RPMI8226 (cell line): ENCODE measurements around the gene PPP1R36.
"Not testable (repeated sequence)": the region's sequence is repeated elsewhere in the genome, so short reads cannot be mapped to it uniquely, and the experiment has no call there.

Experiments
- DNase-seq: peaks from one replicate; pipeline ENCODE4 v3.0.0-alpha.2; 2015

The PPP1R36 gene

GRCh38 chr14:64569646-64570045 lies 19.9 kb downstream of the PPP1R36 start:
- not testable (repeated sequence) for DNase-seq

GRCh38 chr14:64572386-64573104 lies 22.8 kb downstream of the PPP1R36 start:
- no peak for DNase-seq

- DNase-seq: no peak
Observed at GRCh38 chr14:64573109-64573508, 23.3 kb downstream of the PPP1R36 start.

GRCh38 chr14:64574371-64575107 lies 24.8 kb downstream of the PPP1R36 start:
- no peak for DNase-seq

GRCh38 chr14:64577211-64577610 lies 27.4 kb downstream of the PPP1R36 start:
- no peak for DNase-seq

- DNase-seq: no peak
Observed at GRCh38 chr14:64580467-64580866, 30.7 kb downstream of the PPP1R36 start.

- DNase-seq: no peak
Observed at GRCh38 chr14:64581363-64581762, 31.6 kb downstream of the PPP1R36 start.

GRCh38 chr14:64581817-64582216 lies 32.1 kb downstream of the PPP1R36 start:
- DNase-seq: no peak

- DNase-seq: peak; percentile 27
Observed at GRCh38 chr14:64584190-64584589, 34.4 kb downstream of the PPP1R36 start.

- DNase-seq: no peak
Observed at GRCh38 chr14:64591809-64592208, 42.0 kb downstream of the PPP1R36 start.

- DNase-seq: no peak
Observed at GRCh38 chr14:64594438-64594837, 44.7 kb downstream of the PPP1R36 start.

GRCh38 chr14:64598404-64598803 lies 48.6 kb downstream of the PPP1R36 start:
- no peak for DNase-seq

GRCh38 chr14:64601571-64601970 lies 51.8 kb downstream of the PPP1R36 start:
- no peak for DNase-seq

GRCh38 chr14:64602826-64603225 lies 53.1 kb downstream of the PPP1R36 start:
- DNase-seq: no peak

GRCh38 chr14:64604001-64604400 lies 54.2 kb downstream of the PPP1R36 start:
- no peak for DNase-seq

- no peak for DNase-seq
Observed at GRCh38 chr14:64604881-64605280, 55.1 kb downstream of the PPP1R36 start.

GRCh38 chr14:64605926-64606685 lies 56.3 kb downstream of the PPP1R36 start:
- no peak for DNase-seq

- no peak for DNase-seq
Observed at GRCh38 chr14:64610049-64610746, 60.4 kb downstream of the PPP1R36 start.

GRCh38 chr14:64611358-64612020 lies 61.7 kb downstream of the PPP1R36 start:
- DNase-seq: no peak

GRCh38 chr14:64612021-64612380 lies 62.2 kb downstream of the PPP1R36 start:
- DNase-seq: no peak

- DNase-seq: no peak
Observed at GRCh38 chr14:64612971-64613666, 63.4 kb downstream of the PPP1R36 start.

- DNase-seq: no peak
Observed at GRCh38 chr14:64614166-64614565, 64.4 kb downstream of the PPP1R36 start.
